NT2/D1 (cell line): ENCODE results near the gene ENGASE.

Experiments
- DNase-seq: peaks from one replicate; pipeline ENCODE4 v3.0.0-alpha.2; 2011; ENCODE audit warnings: low read depth, low spot score
- H3K27me3 ChIP-seq: 2 replicates; pipeline ENCODE4 v1.6.0; 2011; ENCODE audit warnings: mild to moderate bottlenecking; ENCODE audit not compliant: insufficient read length, insufficient read depth
- H3K36me3 ChIP-seq: 2 replicates; pipeline ENCODE4 v1.6.1; 2011; ENCODE audit warnings: mild to moderate bottlenecking, low read length, mixed read lengths; ENCODE audit not compliant: insufficient read depth, insufficient read length
- H3K4me1 ChIP-seq: 2 replicates; pipeline ENCODE4 v1.5.1; 2011; ENCODE audit not compliant: insufficient read depth, insufficient read length
- H3K4me3 ChIP-seq: 2 replicates; pipeline ENCODE4 v1.5.1; 2011; ENCODE audit warnings: low read depth; ENCODE audit not compliant: insufficient read length
- H3K9ac ChIP-seq: 2 replicates; pipeline ENCODE4 v1.6.0; 2011; ENCODE audit warnings: low read depth; ENCODE audit not compliant: insufficient read length
- H3K9me3 ChIP-seq: 2 replicates; pipeline ENCODE4 v1.5.1; 2011; ENCODE audit warnings: mild to moderate bottlenecking, low read length; ENCODE audit not compliant: insufficient read depth
- SUZ12 ChIP-seq: IDR thresholded peaks from 2 replicates; pipeline ENCODE4 v1.6.1; 2011; ENCODE audit not compliant: insufficient read length, insufficient read depth; ENCODE audit errors: extremely low read depth
- YY1 ChIP-seq: IDR thresholded peaks from 2 replicates; pipeline ENCODE4 v1.6.1; 2011; ENCODE audit not compliant: insufficient read length, insufficient read depth
- ZNF274 ChIP-seq: IDR thresholded peaks from 2 replicates; pipeline ENCODE4 v1.6.1; 2011; ENCODE audit warnings: mild to moderate bottlenecking, low read depth, low read length

Gene ENGASE

GRCh38 chr17:79124513-79125209 lies 50.0 kb downstream of the ENGASE start:
- Histone ChIP-seq H3K4me3 (no peak overlapping the region), H3K27me3 (no peaks in the 10 kb centered on the region), H3K4me1 (peaks cover 14% of the 10 kb centered on the region), H3K9ac (no peak overlapping the region), H3K36me3 (no peaks in the 10 kb centered on the region), H3K9me3 (no peaks in the 10 kb centered on the region)
- TF ChIP-seq YY1 (no peak), SUZ12 (no peak), ZNF274 (no peak)
- DNase-seq = no peak

- H3K9me3 ChIP-seq = no peaks in the 10 kb centered on the region
- no peaks in the 10 kb centered on the region for H3K27me3 ChIP-seq
- no peak overlapping the region for H3K4me3 ChIP-seq
- no peak for TF ChIP-seq ZNF274
- no peak for TF ChIP-seq YY1
- no peak for TF ChIP-seq SUZ12
- DNase-seq = no peak
- H3K4me1 ChIP-seq = peaks cover 14% of the 10 kb centered on the region
- no peaks in the 10 kb centered on the region for H3K36me3 ChIP-seq
- H3K9ac ChIP-seq = no peak overlapping the region
These were observed 50.9 kb downstream of the ENGASE start for GRCh38 chr17:79125503-79125902.

GRCh38 chr17:79126139-79126538 lies 51.5 kb downstream of the ENGASE start:
- DNase-seq = no peak
- no peak overlapping the region for H3K9ac ChIP-seq
- H3K9me3 ChIP-seq = no peaks in the 10 kb centered on the region
- no peak overlapping the region for H3K4me3 ChIP-seq
- TF ChIP-seq YY1 (no peak), SUZ12 (no peak), ZNF274 (no peak)
- peaks cover 14% of the 10 kb centered on the region for H3K4me1 ChIP-seq
- no peaks in the 10 kb centered on the region for H3K36me3 ChIP-seq
- no peaks in the 10 kb centered on the region for H3K27me3 ChIP-seq

GRCh38 chr17:79127534-79128135 lies 53.0 kb downstream of the ENGASE start:
- no peaks in the 10 kb centered on the region for H3K27me3 ChIP-seq
- H3K36me3 ChIP-seq = no peaks in the 10 kb centered on the region
- H3K9me3 ChIP-seq = no peaks in the 10 kb centered on the region
- peaks cover 17% of the 10 kb centered on the region for H3K4me1 ChIP-seq
- H3K9ac ChIP-seq = no peak overlapping the region
- DNase-seq = no peak
- TF ChIP-seq SUZ12 (no peak), YY1 (no peak), ZNF274 (no peak)
- H3K4me3 ChIP-seq = no peak overlapping the region

DNA sequence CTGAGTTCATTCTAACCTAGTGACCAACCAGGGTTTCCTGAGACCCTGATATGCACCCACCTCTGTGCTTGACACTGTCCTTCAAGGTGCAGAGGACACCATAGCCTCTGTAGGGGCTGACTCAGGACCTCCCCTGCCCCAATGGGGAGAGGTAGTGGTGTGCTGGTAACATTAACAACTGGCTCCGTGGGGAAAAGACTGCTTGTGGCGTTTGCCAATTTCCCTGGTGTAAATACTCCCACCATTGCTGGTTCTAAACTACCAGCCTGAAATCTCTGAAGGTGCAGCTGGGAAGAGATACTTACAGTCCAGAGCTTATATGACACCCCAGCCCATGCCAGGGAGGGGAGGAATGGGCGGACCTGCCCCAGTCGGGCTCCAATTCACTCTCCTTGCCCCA lies 54.9 kb downstream of the ENGASE start:
- H3K9ac ChIP-seq = no peak overlapping the region
- no peaks in the 10 kb centered on the region for H3K36me3 ChIP-seq
- no peak for TF ChIP-seq SUZ12
- TF ChIP-seq ZNF274 = no peak
- TF ChIP-seq YY1 = no peak
- DNase-seq = no peak
- no peak overlapping the region for H3K4me3 ChIP-seq
- no peaks in the 10 kb centered on the region for H3K9me3 ChIP-seq
- H3K4me1 ChIP-seq = peaks cover 15% of the 10 kb centered on the region
- H3K27me3 ChIP-seq = no peaks in the 10 kb centered on the region

DNA sequence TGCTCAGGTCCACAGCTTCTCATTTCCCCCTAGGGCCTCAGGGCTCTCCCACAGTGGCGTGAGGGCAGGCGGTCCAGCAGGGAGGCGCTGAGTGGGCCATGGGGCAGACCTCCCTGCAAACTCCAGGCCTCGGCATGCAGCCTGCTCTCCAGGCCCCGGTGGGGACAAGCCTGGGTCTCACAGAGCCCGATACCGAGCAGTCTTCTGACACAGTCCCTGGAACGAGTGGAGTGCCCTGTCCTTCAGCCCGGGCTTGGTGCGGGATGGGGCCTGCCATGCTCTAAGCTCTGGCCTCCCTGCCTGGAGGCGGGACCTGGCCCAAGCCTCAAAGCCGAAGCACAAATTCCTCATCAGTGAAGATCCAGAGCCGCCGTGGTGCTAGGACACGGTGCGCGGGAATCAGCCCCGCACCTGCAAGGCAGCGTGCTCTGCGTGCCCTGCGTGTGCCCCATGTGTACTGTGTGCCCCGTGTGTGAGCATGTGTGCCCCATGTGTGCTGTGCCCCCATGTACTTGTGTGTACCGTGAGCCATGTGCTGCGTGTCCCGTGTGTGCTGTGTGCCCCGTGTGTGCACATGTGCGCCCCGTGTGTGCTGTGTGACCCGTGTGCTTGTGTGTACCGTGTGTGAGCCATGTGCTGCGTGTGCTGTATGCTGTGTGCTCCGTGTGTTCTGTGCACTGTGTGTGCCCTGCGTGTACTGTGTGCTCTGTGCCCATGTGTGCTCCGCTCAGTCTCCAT lies 56.1 kb downstream of the ENGASE start:
- Histone ChIP-seq H3K9ac (no peak overlapping the region), H3K36me3 (no peaks in the 10 kb centered on the region), H3K4me1 (peaks cover 8% of the 10 kb centered on the region), H3K4me3 (no peak overlapping the region), H3K9me3 (no peaks in the 10 kb centered on the region), H3K27me3 (no peaks in the 10 kb centered on the region)
- TF ChIP-seq SUZ12 (no peak), YY1 (no peak), ZNF274 (no peak)
- DNase-seq = no peak

GRCh38 chr17:79131274-79131635 lies 56.6 kb downstream of the ENGASE start:
- Histone ChIP-seq H3K4me1 (peaks cover 9% of the 10 kb centered on the region), H3K36me3 (no peaks in the 10 kb centered on the region), H3K9ac (no peak overlapping the region), H3K4me3 (no peak overlapping the region), H3K27me3 (no peaks in the 10 kb centered on the region), H3K9me3 (no peaks in the 10 kb centered on the region)
- DNase-seq = no peak
- TF ChIP-seq YY1 = no peak
- TF ChIP-seq SUZ12 = no peak
- no peak for TF ChIP-seq ZNF274
